CD1c-positive myeloid dendritic cell (primary cell): ENCODE data around the gene TLE3.
"Not testable (repeated sequence)": the region's sequence is repeated elsewhere in the genome, so short reads cannot be mapped to it uniquely, and the experiment has no call there.

Experiments used
- DNase-seq: peaks from one replicate; pipeline ENCODE4 v3.0.0-alpha.2; 2016; ENCODE audit errors: extremely low spot score

TLE3 gene

GRCh38 chr15:70097321-70098152, at the start of gene TLE3:
Gene TLE3, minus strand, starts transcription at chr15:70097917. Its CDS starts 1,119 bp downstream, at chr15:70096798.
- DNase-seq: peak; percentile 99

DNA sequence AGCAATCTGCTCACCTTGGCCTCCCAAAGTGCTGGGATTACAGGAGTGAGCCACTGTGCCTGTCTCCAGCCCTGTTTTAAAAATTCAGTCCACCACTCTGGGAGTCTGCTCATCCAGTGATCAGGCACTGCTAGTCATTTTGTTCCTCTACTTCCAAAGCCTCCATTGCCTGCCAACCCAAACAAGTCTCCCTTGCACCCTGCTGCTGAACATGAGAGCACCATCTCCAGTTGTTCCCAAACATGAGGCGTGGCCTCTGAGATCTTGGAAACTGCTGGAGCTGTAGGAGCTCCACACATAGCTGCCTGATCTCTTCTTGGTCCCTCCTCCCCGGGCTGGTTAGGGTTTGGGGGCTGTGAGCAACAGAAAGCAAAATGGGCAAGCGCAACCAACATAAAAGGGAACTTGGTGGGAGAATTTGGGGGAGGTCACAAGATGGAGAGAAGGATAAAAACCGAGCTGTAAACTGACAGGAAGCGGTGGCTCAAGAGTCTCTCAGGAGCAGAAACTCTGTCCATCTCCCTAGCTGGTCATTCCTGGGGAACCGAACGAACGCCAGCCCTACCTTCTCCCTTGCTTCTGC, 49.6 kb upstream of the TLE3 start:
- DNase-seq: peak; percentile 7

GRCh38 chr15:70146771-70147170, 49.1 kb upstream of the TLE3 start:
- DNase-seq: no peak

DNA sequence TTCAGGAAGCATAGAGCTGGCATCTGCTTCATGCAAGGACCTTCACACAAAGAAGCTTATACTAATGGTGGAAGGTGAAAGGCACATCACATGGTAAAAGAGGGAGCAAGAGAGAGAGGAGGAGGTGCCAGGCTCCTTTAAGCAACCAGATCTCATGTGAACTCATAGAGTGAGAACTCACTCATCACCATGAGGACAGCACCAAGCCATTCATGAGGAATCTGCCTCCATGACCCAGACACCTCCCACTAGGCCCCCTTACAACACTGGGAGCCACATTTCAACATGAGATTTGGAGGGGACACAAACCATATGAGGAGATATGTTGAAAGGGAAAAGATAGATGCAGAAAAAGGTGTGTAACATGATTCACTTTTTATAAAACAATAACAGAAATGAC, 48.4 kb upstream of the TLE3 start:
- DNase-seq: no peak

- no peak for DNase-seq
These were observed 47.5 kb upstream of the TLE3 start for GRCh38 chr15:70145261-70145660.

DNA sequence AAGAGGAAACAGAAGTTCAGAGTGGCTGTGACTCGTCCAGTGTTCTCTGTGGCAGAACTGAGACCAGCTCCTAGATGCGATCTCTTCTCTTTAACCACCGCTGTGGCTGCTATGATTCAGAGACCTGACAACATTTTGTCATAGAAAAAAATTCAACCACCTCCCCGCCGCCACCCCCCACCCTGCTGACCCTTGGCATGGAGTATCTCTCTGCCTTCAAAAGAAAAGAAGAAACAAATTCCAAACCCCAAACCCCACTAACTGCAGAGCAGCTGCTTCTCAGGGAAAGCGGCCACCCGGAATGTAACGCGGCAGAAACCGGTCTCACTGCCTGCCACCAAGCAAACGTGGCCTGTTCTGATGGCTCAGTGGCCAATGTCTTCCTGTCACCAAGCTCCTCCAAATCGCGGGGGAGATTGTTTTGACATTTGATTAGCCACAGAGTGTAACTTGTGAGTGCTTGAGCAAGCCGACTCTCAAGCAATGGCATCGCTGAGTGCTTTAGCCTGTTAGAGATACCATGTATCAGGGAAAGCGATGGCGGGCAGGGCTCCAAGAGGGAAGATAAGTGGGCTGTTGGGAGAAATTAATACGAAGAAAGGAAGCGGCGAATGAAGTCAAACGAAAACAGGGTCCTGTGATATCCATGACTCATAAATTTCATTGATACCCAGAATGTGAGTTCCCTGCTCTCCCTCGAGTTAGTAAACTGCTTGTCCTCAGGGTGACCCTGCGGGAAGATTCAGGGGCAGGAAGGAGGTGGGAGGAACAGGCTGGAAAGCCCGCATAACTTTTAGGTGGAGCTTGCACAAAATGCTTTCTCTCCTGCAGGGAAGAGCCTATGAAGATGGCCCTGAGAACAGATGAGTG, 44.8 kb upstream of the TLE3 start:
- peak; percentile 94 for DNase-seq

GRCh38 chr15:70142072-70142321, 44.3 kb upstream of the TLE3 start:
- no peak for DNase-seq

DNA sequence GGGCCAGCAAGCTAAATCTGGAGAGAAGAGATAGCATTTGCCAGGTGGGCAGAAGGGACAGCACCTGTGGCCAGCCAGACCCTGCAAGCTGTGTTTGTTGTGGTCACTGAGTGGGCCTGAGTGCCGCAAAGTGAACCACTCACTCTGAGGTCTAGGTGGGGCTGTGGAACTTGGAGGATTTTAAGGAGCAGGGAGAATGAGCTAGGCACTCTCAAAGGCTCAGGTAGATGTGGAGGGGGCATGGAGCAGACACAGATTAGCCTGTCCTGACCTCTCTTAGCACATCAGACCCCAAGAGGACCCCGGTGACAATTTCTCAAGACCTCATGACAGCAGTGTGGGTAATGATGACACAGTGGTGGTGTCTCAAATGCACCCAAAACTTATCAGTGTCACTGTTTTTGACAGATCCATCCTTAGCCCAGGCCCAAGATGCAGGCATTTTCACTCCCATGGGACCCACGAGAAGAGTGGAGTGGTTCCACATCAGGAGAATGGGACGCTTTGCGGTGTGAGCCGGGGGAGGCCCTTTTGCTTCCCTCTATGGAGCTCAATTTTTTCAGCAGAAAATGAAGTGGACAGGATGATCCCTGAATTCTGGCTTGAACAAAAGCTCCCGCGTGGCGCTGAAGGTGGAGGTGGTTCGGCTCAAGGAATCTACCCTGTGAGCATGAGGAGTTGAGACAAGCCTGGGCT, 43.8 kb upstream of the TLE3 start:
- peak; percentile 32 for DNase-seq

GRCh38 chr15:70140543-70141375, 43.0 kb upstream of the TLE3 start:
- peak; percentile 82 for DNase-seq

DNA sequence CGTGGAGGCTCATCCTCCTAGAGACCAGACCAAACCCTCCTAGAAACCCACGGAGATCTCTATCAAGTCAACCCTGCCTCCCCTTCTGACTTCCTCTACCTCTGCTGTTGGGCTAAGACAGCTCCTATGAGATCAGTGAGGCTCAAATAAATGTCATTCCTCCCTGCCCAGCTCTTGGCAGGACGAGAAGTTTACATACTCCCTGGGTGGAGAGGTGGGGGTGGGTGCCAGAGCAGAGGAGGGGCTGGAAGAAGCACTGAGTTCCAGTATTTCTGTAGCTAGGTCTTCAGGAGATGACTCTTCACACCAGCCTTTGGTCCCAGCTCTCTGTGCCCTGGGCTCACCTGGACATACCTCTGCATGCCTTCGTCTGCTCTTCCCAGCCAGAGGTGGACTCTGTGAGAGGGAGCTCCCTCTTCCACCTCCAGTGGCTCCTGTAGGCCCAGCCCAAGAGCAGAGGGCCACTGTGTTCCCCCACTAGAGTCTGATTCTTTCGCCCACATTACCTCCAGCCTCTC, 42.4 kb upstream of the TLE3 start:
- no peak for DNase-seq

GRCh38 chr15:70137967-70138366, 40.2 kb upstream of the TLE3 start:
- DNase-seq: no peak

GRCh38 chr15:70137021-70137420, 39.3 kb upstream of the TLE3 start:
- not testable (repeated sequence) for DNase-seq

- no peak for DNase-seq
These were observed 36.2 kb upstream of the TLE3 start for GRCh38 chr15:70133781-70134421.

DNA sequence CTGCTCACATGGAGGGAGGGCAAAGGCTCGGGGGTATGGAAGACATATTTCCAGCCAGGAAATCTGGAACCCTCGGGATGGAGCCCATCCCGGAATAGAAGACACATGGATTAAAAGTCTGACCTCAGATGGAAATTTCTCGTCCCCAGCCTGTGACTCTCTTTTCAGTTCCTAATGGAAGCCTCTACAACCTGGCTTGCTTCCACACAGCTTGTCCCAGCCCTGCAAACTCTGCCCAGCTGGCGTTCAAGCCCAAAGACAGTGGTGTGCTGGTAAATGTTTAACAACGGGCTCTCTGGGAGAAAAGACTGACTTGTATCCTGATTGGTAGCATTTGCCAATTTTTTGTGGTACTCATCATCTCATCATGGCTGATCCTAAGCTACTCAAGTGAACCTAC, 35.6 kb upstream of the TLE3 start:
- no peak for DNase-seq

DNA sequence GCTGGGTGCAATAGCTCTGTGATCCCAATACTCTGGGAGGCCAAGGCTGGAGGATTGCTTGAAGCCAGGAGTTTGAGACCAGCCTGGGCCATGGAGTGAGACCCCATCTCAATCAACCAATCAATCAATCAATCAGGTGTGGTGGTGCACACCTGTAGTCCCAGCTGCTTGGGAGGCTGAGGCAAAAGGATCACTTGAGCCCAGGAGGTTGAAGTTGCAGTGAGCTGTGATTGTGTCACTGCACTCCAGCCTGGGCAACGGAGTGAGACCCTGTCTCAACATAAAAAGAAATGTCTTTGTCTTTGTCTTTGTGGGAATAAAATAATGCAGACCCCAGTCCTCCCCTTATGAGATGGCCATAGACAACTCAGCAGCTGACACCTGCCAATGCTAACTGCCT, 34.9 kb upstream of the TLE3 start:
- no peak for DNase-seq

DNA sequence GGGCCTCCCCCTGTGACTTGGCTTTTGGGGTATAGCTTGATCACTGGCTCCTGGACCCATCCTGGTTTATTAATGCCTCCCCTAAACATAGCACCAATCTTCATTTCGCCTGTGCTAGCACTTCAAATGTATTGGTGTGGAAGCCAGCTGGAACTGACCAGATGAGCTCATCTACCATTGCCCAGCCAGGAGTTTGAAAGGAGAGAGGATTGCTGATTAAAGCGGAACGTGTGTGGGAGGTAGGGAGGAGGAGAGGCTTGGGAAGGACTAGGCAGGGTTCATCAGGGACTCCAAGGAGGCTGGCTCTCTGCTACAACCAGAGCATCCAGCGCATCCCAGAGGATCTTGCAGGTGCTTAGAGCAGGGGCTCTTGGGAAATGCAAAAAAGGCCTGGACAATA, 34.4 kb upstream of the TLE3 start:
- peak; percentile 28 for DNase-seq

DNA sequence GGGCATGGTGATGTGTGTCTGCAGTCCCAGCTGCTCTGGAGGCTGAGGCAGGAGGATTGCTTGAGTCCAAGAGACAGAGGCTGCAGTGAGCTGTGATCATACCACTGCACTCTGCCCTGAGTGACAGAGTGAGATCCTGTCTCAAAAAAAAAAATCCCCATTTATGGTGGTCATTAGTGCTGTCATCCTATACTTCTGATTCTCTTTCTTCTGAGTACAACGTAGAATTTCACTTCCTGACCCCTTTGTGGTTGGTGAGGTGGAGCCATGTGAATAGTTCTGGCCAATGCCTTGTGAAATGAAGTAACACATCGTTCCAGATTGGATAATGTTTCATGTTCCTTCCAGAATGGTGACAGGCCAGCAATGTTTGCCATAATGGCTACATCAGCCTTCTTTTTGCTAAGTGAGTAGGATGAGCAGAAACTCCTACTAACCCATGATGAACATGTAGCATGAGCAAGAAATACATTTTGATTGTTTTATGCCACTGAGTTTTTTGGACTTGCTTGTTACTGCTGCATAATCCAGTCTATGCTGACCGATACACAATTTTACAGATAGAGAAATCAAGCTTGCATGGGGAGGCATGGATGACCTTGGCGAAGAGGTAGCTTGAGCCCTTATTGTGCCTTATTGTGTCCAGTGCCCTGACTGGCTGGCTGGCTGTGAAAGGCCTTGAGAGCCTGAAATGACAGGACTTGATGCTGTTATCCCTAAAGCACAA, 30.9 kb upstream of the TLE3 start:
- DNase-seq: peak; percentile 31

DNA sequence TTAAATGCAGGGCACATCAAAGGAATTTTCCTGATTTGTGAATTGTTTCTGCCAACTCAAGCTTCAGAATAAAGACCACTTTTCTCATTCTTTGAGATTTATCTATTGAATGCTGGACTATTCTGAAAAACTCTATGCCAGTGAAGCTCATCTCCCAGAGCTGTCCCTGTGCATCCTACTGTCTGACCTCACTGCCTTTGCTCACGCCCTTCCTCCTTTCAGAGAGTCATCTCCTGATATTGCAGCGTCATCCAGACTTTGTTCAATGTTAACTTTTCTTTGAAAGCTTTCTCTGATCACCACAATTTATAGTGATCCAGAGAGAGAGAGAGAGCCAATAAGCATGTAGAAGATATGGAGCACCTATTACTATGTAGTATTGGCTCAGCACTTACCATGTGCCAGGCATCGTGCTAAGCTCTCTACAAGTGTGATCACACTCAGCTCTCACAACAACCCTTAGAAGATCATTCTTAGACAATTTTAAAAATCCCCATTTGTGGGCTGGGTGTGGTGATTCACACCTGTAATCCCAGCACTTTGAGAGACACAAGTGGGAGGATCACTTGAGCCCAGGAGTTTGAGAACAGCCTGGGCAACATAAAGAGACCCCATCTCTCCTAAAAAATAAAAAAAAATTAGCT, 30.2 kb upstream of the TLE3 start:
- DNase-seq: no peak

DNA sequence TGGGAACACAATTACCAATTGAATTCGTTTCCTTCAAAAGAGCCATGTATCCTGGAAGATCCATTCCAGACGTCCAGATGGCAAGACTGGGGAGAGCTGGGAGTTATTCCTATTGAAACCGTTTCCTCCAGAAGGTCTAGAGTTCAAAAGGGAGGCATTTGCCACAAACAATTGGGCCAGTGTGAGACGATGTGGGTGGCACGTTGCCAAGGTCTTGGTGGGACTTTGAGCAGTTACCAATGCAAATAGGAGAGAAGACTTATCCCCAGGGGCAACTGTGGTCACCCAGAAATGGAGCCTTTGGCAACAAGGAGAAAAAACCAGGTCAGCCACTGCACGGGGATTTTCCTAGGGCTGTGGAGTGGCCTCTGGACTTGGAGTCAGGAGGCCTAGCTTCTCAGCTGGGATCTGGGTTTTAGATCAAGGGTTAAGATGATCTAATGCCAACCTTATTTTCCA, 29.6 kb upstream of the TLE3 start:
- DNase-seq: no peak
